ENCODE results near the gene IL1RAPL2.

- TF ChIP-seq POLR2AphosphoS5 (IDR thresholded peaks at IDR 0.05) (no peak), CTCF (IDR thresholded peaks at IDR 0.05) (no peak), POLR2A (IDR thresholded peaks at IDR 0.05; ENCODE audit: low read depth) (no peak)
Observed at GRCh38 chrX:105816517-105816916, 1250.5 kb downstream of the IL1RAPL2 start.

All from esophagus muscularis mucosa (tissue), 3 donors.